Panc1 (cell line): ENCODE data around the gene GFY. TPM values are rescaled to one million over a fixed set of nuclear protein-coding genes. Genes with fewer than 3 reads are reported as not detected.

ENCODE experiments used
- total RNA-seq: library from RNA; stranded (reverse); gene quantifications from one replicate; pipeline ENCODE4 v1.2.1, GENCODE V29; 2021; ENCODE audit not compliant: unreplicated experiment

The GFY gene
- total RNA-seq, 1 experiment from 2014 or later, result not detected

Other genes starting within 250 kb of the GFY start
- gene SLC6A16, start 100.2 kb upstream of the GFY start, total RNA-seq, result 1.3 TPM
- gene CD37, start 90.0 kb upstream of the GFY start, total RNA-seq, result 0.33 TPM
- gene TEAD2, start 63.0 kb upstream of the GFY start, total RNA-seq, result 31.9 TPM
- gene DKKL1, start 61.5 kb upstream of the GFY start, total RNA-seq, result 0.95 TPM
- gene KASH5, start 37.1 kb upstream of the GFY start, total RNA-seq, result not detected
- gene PTH2, start 1.9 kb upstream of the GFY start, total RNA-seq, result not detected
- 1.2 TPM for gene SLC17A7, start 16.1 kb downstream of the GFY start, total RNA-seq
- gene PIH1D1, start 26.4 kb downstream of the GFY start, total RNA-seq, result 78.5 TPM
- 19.6 TPM for gene ALDH16A1, start 27.8 kb downstream of the GFY start, total RNA-seq
- 1.5 TPM for gene FLT3LG, start 48.8 kb downstream of the GFY start, total RNA-seq
- 1,196 TPM for gene RPL13A, start 62.2 kb downstream of the GFY start, total RNA-seq
- gene RPS11, start 71.0 kb downstream of the GFY start, total RNA-seq, result 956 TPM
- gene FCGRT, start 87.3 kb downstream of the GFY start, total RNA-seq, result 16.7 TPM
- 3.0 TPM for gene RCN3, start 102.6 kb downstream of the GFY start, total RNA-seq
- 66.1 TPM for gene NOSIP, start 155.2 kb downstream of the GFY start, total RNA-seq
- gene PRRG2, start 155.9 kb downstream of the GFY start, total RNA-seq, result 0.64 TPM
- 22.9 TPM for gene PRR12, start 165.8 kb downstream of the GFY start, total RNA-seq
- gene RRAS, start 214.8 kb downstream of the GFY start, total RNA-seq, result 64.4 TPM
- gene SCAF1, start 216.8 kb downstream of the GFY start, total RNA-seq, result 77.4 TPM
- gene IRF3, start 240.5 kb downstream of the GFY start, total RNA-seq, result 109 TPM
- 69.6 TPM for gene BCL2L12, start 240.5 kb downstream of the GFY start, total RNA-seq